ENCODE data around the gene CHL1.

CHL1 gene

DNA sequence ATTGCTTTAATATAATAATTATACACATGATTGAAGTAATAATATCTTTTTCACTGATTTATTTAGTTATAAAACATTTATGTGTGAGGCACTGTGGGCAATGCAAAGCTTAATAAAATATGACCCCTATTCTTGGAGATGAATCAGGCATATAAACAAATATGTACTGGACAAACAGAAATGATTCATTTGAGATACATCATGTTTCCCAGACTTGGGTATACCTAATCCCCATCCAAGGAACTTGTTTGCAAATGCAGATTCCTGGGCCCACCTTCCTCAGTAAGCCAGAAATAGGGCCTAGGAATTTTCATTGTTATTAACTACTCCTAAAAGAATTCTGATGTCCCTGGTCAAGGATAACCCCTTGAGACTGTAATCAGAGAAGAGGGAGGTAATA lies 184.2 kb downstream of the CHL1 start:
- no peak for DNase-seq (ENCODE audit: low read depth in 1 of 2, low spot score in 1 of 2)

DNA sequence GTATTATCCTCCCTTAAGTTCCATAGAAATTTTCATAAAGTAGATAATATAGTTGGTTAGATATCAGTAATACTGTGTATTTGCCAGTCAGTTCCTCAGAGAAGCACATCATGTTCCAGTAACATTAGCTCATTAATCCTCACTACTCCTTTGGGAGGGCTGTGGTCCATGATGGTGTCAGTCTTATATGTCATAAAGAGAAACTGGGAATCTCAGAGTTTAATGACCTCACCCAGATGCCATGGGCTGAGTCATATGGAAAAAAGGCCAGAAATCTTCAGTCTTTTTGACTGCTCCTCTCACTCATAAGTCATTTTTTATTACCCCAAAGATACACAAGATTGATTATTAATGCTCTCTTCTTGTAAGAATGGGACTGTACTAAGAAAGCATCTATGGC lies 188.6 kb downstream of the CHL1 start:
- no peak for DNase-seq (ENCODE audit: low read depth in 1 of 2, low spot score in 1 of 2)

DNA sequence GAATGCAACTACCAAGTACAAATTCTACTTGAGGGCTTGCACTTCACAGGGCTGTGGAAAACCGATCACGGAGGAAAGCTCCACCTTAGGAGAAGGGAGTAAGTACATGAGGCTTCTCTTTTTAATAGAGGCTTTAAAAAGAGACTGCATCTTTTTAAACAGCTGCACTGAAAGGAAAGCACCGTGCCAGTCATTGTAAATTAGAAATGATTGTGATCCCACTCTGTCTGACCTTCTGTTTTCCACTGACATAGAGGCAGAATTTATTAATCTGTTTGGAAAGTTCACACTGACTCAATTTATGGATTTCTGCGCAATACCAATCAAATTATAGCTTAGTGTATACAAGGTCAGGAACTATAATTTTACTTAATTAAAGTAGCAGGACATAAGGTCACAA lies 198.2 kb downstream of the CHL1 start:
- no peak for DNase-seq (ENCODE audit: low read depth in 1 of 2, low spot score in 1 of 2)

DNA sequence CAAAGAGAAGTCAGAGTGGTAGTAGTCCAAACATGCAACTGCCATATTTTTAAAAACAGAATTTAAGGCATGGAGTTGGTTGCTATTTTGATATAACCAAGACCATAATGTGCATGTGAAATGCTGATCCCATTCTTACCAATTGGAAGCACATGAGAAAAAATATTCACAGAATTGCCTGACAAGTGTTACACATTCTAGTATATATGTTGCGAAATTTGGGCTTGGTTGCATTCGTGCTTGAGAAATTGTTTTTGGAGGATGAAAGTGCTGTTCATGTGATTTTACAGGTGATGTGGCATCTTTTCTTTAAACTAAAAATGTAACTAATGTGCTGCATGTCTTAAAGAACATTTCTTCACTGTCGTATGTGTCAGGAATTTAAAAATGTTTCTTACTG lies 199.7 kb downstream of the CHL1 start:
- no peak for DNase-seq (ENCODE audit: low read depth in 1 of 2, low spot score in 1 of 2)

DNA sequence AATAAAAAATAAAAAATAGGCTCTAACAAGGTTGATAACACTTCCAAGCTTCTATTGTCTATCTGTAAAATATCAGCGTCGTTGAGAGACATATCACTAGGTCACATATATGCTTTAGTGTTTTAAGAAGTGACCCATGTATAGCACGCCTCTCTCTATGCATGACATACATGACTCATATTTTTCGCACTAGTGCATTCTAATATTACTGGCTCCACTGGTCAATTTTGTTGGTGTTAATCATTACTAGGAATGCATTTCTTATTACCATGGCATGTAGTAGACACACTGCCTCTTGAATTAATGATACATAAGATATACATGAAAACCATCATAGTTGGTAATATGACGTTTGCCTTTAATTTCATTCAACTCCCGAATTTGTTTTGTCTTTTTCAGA lies 203.1 kb downstream of the CHL1 start:
- DNase-seq (ENCODE audit: low read depth in 1 of 2, low spot score in 1 of 2): no peak

DNA sequence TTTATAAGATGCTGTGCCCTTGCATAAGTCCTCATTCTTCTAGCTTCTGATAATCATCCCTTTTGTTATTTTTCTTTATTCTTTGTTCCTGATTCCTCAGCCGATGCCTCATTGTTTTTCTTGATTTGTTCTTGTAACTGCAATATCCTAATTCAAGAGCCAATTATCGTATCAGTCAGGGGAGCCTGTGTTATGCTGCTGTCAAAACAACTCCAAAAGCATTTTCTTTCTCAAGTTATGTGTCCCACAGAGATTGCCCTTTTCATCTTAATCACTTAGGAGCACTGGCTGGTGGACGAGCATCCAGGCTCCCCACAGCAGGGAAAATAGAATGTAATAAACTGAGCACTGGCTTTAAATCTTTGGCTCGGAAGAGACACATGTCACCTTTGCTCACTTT lies 207.3 kb downstream of the CHL1 start:
- no peak for DNase-seq (ENCODE audit: low read depth in 1 of 2, low spot score in 1 of 2)

DNA sequence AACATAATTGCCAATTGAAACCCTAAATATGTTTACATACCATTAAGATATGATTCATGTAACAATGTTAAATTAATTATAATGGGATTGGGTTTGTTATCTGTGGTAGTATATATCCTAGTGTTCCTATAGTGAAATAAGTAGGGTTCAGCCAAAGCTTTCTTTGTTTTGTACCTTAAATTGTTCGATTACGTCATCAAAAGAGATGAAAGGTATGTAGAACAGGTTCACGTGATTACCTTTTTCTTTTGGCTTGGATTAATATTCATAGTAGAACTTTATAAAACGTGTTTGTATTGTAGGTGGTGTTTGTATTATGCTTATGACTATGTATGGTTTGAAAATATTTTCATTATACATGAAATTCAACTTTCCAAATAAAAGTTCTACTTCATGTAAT lies 212.4 kb downstream of the CHL1 start:
- no peak for DNase-seq (ENCODE audit: low read depth in 1 of 2, low spot score in 1 of 2)

DNA sequence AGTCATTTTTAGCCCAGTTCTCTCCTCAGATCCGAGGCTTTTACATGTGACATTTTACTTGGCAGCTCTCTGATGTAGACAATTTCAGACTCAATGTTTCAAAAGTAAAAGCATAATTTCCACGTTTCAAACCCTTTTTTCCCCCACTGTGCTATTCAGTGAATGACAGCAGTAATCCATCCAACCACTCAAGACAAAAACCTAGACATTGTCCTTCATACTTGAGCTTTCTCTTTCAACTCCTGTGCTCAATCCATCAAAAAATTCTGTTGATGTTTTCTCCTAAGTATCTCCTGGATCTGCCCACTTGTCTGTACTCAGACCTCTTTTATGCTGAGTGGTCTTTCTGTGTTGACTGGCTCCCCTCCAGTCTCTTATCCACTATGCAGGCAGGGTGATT lies 214.7 kb downstream of the CHL1 start:
- DNase-seq (ENCODE audit: low read depth in 1 of 2, low spot score in 1 of 2): no peak

DNA sequence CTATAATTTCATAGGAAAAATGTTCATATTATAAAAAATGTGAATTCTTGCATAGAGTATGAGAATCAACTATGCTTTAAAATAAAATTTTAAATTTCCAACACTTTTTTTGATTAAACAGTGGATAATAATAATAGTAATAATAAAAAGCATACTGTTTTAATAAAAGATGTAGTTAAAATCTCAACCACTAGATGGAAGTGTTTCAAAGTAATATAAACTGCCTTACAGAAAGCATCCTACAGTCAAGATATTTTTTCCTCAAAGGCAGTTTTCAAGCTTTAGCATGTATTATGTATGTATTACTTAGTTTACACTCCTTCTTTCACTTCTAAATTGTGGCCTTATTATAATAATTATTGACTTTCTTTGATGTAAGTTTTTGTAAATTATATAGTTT lies 217.5 kb downstream of the CHL1 start:
- DNase-seq (ENCODE audit: low read depth in 1 of 2, low spot score in 1 of 2): no peak

DNA sequence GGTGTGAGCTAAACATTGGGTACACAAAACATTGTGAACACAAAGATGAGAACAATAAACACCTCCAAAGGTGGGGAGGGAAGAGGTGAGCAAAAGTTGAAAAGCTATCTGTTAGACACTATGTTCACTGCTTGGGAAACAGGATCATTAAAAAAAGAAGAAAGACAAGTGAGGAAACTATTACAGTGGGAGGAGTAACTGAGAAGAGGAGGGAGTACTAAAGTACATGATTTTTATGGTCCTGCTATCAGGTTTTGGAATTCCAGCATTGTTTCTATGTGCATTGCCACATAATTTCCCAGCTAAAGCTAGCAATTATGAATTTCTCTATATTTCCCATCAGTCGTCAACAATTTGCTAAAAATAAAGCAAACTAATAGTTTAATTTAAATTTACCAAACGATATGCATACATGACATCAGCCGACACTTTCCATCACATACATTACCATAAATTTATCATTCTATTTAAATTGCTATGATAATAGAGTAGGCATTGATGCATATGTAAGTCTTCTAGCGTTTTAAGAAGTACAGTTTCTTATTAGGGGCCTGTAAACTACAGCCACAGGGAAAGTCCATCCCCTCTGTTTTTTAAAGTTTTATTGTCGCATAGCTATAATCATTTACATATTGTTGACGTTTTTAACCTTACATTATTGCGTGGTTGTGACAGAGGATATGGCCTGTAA lies 221.8 kb downstream of the CHL1 start:
- no peak for DNase-seq (ENCODE audit: low read depth in 1 of 2, low spot score in 1 of 2)

DNA sequence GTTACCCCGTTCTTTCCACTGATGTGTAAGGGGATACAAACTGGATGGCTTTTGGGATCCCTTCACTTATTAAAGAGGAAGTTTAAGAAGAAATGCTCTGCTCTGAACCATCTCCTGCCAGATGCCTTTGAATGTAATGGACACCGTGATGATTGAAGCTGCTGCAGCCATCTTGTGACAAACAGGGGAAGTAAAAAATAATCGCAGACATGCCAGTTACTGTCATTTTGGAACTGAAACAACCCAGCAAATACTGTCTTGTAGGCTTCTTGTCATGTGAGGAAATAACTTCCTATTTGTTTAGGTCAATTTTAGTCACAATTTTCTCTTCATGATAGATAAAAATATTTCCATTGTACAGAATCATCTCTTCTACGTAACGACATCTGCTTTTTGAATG lies 224.0 kb downstream of the CHL1 start:
- no peak for DNase-seq (ENCODE audit: low read depth in 1 of 2, low spot score in 1 of 2)

DNA sequence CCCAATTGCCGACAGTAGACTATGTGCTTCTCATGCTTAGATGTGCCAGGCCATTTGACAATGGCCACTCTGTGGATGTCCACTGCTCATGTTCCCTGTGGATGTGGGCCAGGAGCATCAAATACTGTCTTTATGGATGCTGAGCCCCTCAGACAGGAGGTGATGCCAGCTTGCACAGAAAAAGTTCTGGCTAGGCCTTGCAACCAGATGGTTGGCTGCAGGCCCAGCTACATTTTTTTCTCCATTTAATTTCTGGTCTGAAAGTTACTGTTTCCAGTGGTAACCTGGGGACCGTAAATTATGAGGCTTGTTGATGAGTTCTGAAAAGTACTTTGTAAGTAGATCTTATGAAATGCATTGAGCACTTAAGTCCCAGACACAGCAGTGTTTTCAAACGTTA lies 228.5 kb downstream of the CHL1 start:
- no peak for DNase-seq (ENCODE audit: low read depth in 1 of 2, low spot score in 1 of 2)

DNA sequence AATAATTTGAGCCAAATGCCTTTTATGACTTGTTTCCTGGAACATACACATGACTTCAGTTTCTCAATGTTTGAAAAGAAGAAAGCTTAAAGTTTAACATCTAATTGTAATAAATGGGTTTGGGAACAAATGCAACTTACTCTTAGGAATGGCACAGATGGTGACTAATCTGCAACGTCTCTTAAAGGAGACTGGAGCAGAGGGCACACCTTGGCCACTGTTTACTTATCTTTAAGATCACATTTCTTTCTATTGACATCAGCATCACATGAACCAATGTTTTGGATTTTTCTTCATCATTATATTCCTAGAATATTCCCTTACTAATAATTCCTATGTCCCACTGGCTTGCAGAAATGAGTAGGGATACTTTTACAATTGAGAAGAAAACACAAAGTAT lies 229.5 kb downstream of the CHL1 start:
- no peak for DNase-seq (ENCODE audit: low read depth in 1 of 2, low spot score in 1 of 2)

DNA sequence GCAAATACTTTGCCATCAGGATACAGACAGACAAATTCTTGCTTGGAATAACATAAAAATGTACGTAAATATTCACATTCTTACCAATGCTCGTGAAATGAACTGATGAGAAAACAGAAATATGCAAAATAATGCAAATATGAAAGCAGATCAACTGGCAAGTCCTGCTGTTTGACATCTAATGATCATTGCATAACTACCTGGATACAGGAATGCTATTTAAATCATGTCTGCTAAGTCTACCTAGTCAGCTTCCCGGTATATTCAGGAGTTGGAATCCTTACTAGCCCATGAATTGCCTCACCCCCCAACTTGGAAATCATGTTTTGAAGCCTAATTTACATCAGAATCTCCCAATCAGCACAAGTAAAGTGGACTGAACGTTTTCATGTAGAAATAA lies 230.6 kb downstream of the CHL1 start:
- no peak for DNase-seq (ENCODE audit: low read depth in 1 of 2, low spot score in 1 of 2)

DNA sequence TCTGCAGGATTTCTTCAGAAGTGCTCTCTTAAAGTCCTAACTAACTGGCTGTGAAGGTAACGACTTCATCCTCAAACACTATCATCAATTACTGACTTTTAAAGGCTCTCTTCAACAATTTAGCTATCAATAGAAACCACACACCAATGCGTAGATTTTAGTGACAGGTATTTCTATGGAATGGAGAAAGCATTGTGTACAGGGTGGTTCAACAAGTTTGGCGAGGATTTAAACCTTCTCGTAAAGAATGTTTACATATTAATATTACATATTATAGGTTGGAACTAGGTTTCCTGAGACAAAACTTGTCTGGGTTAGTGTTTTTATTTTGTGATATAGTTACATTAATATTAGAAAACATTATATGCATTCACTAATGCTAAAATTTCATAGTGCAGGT lies 233.6 kb downstream of the CHL1 start:
- no peak for DNase-seq (ENCODE audit: low read depth in 1 of 2, low spot score in 1 of 2)

DNA sequence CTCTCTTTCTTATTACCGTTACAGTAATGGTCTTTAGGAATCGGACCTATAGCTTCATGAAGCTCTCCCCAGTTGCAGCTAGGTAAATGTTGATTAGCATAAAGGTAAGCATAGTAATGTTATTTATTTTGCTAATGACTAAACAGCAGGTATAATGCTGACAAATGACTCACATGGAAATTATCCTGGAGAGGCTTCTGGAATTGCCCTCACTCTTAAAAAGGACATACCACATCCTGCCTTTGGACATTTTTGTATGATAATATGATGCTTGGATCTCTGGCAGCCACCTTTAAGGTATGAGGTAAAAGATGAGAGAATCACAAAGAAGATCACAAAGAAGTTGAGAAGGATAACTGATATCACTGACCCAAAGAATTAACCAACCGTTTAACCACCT lies 238.6 kb downstream of the CHL1 start:
- DNase-seq (ENCODE audit: low read depth in 1 of 2, low spot score in 1 of 2): no peak

DNA sequence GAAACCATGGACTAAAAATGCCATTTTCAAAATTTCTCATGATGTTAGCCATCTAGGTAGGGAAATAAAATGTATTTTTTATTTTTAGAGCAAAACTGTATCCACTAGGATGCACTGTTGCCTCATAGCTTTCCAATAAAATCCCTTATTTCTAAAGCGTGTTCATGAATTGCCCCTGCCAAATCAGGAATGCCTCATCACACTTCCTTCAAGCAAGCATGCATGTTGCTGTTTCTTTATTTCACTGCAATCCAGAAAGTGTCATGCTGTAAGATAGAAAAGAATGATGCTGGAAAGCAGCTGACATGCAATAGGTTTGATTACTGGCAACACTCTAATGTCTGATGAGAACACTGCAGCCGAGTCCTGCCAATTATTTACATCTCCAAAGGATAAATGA lies 239.5 kb downstream of the CHL1 start:
- no peak for DNase-seq (ENCODE audit: low read depth in 1 of 2, low spot score in 1 of 2)

DNA sequence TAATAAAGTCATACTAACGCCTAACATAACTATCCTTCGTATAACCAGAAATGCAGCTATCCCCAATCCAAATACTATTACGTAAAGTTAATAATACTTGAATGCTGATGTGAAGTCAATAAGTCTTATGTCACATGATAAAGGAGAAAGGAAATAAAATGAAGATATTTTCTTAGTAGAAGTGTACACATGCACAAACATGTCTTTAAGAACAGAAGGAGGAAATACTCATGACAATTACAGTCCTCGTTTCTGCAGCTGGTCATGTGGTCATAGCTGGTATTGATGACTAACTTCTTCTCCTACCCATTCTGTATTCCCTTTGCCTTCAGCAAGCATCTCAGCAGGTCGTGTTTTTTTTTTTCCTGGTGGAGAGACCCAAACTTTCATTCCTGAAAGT lies 244.3 kb downstream of the CHL1 start:
- no peak for DNase-seq (ENCODE audit: low read depth in 1 of 2, low spot score in 1 of 2)

DNA sequence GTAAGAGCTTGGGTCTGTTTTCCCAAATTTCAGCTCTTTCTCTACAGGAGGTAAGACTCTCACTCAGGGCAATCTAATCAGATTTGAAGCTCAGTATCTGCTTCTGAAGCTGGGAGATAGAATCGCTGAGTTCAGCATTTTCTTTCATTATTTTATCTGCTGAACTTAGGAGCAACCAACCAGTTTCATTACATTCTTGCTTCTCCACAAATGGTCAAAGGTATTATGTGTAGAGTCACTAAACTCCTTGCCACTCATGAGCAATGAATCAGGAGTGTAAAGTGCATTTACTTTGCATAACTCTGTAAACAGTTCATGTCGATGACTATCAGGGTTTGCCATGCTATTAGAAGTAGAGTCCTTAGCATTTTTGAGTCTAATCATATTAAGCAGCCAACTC lies 249.4 kb downstream of the CHL1 start:
- no peak for DNase-seq (ENCODE audit: low read depth in 1 of 2, low spot score in 1 of 2)

DNA sequence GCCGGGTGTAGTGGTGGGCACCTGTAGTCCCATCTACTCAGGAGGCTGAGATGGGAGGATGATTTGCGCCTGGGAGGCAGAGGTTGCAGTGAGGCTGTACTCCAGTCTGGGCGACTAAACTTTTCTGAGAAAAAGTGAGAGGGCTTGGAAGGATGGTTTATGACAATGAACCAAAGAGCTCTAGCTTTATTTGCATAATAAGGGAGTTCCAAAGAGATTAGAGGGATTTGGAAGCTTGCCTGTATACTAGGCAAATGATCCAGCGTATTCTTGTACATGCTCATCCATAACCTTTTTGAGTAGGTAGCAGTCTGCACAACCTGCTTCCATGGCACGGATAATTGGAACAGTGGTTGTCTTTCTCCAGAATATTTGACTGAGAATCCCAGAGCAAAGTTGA lies 251.1 kb downstream of the CHL1 start:
- DNase-seq (ENCODE audit: low read depth in 1 of 2, low spot score in 1 of 2): no peak

DNA sequence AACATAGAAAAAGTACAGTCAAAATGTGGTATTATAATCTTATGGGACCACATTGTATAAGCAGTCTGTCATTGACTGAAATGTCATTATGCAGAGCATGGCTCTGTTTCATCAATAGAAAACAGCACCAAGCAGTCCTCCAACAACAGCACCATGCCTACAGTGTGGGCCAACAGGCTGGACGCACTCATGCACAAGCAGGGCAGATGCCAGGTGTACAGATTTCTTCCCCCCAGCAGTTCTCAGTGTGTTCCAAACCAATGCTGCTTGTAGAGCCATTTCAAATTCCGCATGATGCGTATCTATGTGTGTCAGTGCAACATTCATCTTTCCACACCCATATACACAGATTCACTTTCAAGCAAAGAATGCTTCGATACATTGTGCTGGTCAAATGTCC lies 253.1 kb downstream of the CHL1 start:
- no peak for DNase-seq (ENCODE audit: low read depth in 1 of 2, low spot score in 1 of 2)

DNA sequence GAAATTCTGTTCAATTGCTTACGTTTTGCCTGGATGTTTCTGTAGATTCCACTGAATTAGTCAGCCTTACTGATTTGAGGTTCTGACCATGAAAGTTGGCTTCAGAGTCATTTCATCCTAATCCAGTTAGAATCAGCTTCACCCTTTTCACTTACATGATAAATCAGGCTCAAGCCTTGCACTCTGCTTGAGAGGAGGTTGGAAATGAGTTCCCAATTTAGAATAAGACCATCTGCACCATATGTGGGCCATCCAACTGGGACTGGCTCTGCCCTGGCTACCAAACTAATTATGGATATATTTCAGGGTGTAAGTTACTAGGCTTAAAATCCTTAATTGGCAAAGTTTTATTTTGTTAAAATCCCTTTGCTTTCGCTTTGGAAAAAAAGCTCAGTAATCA lies 255.7 kb downstream of the CHL1 start:
- no peak for DNase-seq (ENCODE audit: low read depth in 1 of 2, low spot score in 1 of 2)

DNA sequence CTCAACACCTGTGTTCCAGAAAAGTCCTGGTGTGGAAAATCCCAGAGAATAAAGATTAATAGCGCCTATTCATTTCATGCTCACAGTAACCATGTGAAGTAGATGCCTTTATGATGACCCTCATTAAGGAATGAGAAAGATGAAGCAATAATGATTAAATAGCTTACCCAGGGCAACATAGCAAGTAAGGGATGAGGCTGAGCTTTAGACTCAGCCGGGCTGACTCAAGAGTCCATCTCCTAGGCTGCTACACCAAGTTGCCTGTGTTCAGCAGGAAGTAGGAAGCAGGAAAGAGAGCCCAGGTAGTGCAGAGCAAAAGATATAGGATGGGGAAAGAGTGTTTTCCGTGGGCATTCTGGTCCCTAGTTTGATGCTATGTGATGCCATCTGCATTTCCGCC lies 256.5 kb downstream of the CHL1 start:
- no peak for DNase-seq (ENCODE audit: low read depth in 1 of 2, low spot score in 1 of 2)

DNA sequence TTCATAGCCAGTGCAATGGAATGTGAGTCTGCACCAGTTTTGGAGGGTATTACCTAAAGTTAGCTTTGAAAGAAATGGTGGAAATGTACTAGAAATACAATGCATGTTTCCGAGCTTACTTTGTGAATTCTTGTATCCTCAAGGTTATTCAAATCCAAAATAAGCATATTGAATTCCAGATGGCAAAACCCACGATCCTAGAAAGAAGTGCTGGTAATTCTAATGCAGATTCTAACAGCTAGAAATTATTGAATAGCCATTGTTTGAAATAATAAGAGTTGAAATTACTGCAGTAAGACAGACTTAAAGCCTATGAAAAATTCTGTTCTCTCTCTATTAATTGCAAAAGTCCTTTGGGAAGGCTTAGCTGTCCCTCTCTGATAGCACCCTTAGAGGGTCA lies 258.4 kb downstream of the CHL1 start:
- no peak for DNase-seq (ENCODE audit: low read depth in 1 of 2, low spot score in 1 of 2)

All from stimulated activated CD4-positive, alpha-beta T cell treated with anti-CD3 and anti-CD28 coated beads, Interleukin-15, amount 100 ng/mL, for 1 hour (primary cell).